GM12874 (cell line): ENCODE measurements around the gene TCF25.

ENCODE experiments used
- CTCF ChIP-seq: IDR thresholded peaks from 2 replicates; pipeline ENCODE4 v1.5.1; 2011; ENCODE audit warnings: low read depth, mild to moderate bottlenecking, control low read depth, low read length, moderate library complexity; ENCODE audit not compliant: insufficient read depth

TCF25 gene

DNA sequence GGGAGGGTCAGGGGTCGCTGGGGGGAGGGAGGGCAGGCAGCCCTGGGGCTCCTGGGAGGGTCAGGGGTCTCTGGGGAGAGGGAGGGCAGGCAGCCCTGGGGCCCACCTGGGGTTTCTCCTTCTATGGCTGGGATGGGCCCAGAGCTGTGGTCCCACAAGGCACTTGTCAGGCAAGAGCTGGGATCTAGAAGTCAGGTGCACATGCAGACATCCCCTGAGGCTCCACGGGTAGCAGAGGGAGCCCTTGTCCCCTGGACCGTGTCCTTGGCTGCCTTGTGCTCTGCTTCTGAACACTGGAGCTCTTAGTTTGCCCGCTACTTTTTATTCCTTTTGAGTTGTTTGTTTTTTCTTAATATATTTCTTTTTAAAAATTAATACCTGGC, 51.5 kb downstream of the TCF25 start:
- no peak for TF ChIP-seq CTCF

DNA sequence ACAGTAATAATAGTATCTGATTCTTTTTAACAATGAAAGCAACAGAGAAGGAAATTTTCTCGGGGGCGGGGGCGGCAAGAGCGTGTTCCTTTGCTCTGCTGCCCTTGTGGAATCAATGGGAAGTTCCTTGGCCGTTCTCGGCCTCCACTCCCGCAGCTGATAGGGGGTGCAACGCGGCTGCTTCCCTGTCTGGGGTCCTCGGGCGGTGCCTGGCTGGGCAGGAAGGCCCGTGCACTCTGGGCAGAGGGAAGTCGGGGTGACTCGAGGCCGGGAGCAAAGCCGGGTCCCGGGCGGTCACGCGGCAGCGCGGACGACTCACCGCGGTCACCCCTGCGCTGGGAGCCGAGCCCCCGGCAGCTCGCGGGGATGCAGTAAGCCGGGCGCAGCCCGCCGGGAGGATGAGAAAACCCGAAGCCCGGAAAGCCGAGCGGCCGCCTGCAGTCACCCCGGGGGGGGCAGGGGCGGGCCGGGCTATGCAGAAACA, 52.2 kb downstream of the TCF25 start:
- no peak for TF ChIP-seq CTCF

DNA sequence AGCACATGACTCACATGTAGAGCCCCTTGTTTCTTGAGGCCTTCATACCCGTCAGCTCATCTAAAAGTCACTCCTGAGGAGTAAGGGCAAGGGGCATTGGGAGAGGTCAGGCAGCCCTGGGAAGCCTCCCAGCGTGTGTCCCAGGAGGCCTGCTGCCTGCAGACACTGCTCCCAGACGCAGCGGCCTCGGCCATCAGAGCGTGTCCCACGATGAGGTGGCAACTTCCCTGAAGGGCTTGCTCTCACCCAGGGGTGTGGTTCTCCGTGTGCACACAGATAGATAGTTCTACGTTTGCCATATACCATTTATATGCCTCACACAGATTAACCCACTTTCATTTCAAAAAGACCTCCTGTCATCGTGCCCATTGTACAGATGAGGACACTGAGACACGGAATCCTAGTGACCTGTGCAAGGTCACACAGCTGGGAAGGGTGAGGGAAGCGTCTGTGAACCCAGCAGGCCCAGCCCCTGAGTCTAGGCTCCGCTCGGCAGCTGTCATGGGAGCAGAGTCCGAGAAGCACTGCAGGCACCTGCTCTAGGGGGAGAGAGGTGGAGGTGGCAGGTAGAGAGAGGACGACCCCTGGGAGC, 58.0 kb downstream of the TCF25 start:
- no peak for TF ChIP-seq CTCF

- no peak for TF ChIP-seq CTCF
Observed at GRCh38 chr16:89931964-89932363, 58.6 kb downstream of the TCF25 start.

DNA sequence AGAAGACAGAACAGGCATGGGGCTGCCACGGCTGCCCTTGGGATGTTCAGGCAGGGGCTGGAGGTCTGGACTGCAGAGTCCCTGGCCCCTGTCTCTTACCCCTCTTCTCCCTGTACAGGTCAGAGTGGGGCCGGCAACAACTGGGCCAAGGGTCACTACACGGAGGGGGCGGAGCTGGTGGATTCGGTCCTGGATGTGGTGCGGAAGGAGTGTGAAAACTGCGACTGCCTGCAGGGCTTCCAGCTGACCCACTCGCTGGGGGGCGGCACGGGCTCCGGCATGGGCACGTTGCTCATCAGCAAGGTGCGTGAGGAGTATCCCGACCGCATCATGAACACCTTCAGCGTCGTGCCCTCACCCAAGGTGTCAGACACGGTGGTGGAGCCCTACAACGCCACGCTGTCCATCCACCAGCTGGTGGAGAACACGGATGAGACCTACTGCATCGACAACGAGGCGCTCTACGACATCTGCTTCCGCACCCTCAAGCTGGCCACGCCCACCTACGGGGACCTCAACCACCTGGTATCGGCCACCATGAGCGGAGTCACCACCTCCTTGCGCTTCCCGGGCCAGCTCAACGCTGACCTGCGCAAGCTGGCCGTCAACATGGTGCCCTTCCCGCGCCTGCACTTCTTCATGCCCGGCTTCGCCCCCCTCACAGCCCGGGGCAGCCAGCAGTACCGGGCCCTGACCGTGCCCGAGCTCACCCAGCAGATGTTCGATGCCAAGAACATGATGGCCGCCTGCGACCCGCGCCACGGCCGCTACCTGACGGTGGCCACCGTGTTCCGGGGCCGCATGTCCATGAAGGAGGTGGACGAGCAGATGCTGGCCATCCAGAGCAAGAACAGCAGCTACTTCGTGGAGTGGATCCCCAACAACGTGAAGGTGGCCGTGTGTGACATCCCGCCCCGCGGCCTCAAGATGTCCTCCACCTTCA, 61.5 kb downstream of the TCF25 start:
- TF ChIP-seq CTCF, result no peak

DNA sequence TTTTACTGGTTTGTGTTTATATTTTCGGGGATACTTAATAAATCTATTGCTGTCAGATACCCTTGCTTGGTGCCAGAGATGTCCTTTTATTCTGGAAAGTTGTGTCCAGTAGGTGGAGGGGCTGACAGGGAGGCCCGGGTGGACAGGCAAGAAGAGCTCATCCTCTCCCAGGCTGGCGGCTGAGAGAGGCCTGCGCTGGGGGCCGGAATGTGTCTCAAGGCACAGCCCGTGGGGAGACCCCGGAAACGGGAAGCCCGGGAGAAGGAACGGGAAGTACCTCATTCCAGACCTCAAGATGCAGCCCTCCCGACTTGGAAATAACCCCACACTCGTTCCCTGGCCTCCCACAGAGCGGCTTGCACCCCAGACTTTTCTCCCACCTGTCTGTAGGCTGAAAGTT, 62.6 kb downstream of the TCF25 start:
- no peak for TF ChIP-seq CTCF

DNA sequence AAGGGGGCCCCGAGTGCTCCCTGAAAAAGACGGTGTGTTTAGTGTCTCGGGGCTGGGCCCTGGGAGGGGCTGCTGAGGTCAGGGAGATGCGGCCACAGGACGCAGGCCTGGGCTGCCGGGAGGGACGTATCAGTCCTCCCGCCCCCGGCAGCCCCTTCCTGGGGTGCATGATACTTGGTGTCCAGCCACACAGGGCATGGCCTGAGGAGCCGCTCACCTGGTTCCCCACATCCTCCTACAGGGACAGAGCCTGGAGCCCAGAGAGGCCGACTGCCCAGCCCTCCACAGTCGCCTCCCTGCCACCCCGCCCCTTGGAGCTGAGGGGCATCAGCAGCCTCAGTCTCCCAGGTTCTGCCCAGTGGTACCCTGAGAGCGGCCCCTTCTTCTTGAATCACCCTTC, 63.1 kb downstream of the TCF25 start:
- no peak for TF ChIP-seq CTCF
